ENCODE data around the gene KCNQ1. TPM values are rescaled to one million over a fixed set of nuclear protein-coding genes. Genes with fewer than 3 reads are reported as not detected.

KCNQ1 gene
- total and polyA plus RNA-seq, 2 experiments from 2014 or later = 0.45 to 0.87 TPM

GRCh38 chr11:2665526-2666400 is 221.0 kb downstream of the KCNQ1 start:
- no peak overlapping the region for H3K27ac ChIP-seq (ENCODE audit: low read depth)
- Mint-ChIP-seq H3K27me3 (ENCODE audit: insufficient read depth, low read depth, poor library complexity) (peaks cover 25% of the 10 kb centered on the region), H3K27ac (no peak overlapping the region), H3K36me3 (ENCODE audit: low read depth) (peaks cover 71% of the 10 kb centered on the region), H3K4me3 (no peak overlapping the region), H3K9me3 (peaks cover 38% of the 10 kb centered on the region), H3K4me1 (no peaks in the 10 kb centered on the region)
- H3K4me2 ChIP-seq = no peak overlapping the region
- TF ChIP-seq CREB1 (CRISPR knock-in tag; IDR thresholded peaks at IDR 0.05; ENCODE audit: low read depth) (no peak), ETS1 (IDR thresholded peaks at IDR 0.05) (no peak), STAT1 (IDR thresholded peaks at IDR 0.05; ENCODE audit: unreplicated experiment) (no peak), REST (IDR thresholded peaks at IDR 0.05; ENCODE audit: unreplicated experiment) (no peak), EZH2 (IDR thresholded peaks at IDR 0.05; ENCODE audit: low read depth, unreplicated experiment) (no peak), CTCF (conservative IDR thresholded peaks at IDR 0.05; ENCODE audit: low read depth in 2 of 2) (no peak), EZH2phosphoT487 (IDR thresholded peaks at IDR 0.05; ENCODE audit: unreplicated experiment) (no peak), POLR2AphosphoS5 (IDR thresholded peaks at IDR 0.05; ENCODE audit: low read depth) (no peak), ZNF331 (CRISPR knock-in tag; IDR thresholded peaks at IDR 0.05; ENCODE audit: low read depth) (no peak), ZNF462 (CRISPR knock-in tag; IDR thresholded peaks at IDR 0.05) (no peak), ZNF114 (CRISPR knock-in tag; IDR thresholded peaks at IDR 0.05) (no peak), NANOG (IDR thresholded peaks at IDR 0.05; ENCODE audit: borderline replicate concordance) (no peak), JUNB (IDR thresholded peaks at IDR 0.05; ENCODE audit: unreplicated experiment) (no peak)
- no peak for ATAC-seq
- H3K27me3 ChIP-seq (ENCODE audit: insufficient read depth) = peaks cover 4% of the 10 kb centered on the region; the same call in 1 of the 2 replicates
- no peak for DNase-seq (ENCODE audit: low spot score)
- no peaks in the 10 kb centered on the region for H3K9me2 ChIP-seq (ENCODE audit: insufficient read depth)
- no peaks in the 10 kb centered on the region for H3K4me1 ChIP-seq (ENCODE audit: insufficient read depth)
- H3K36me3 ChIP-seq (ENCODE audit: insufficient read depth) = peaks cover 5% of the 10 kb centered on the region; the same call in 1 of the 2 replicates
- no peak overlapping the region for H3K4me3 ChIP-seq
- peaks cover 14% of the 10 kb centered on the region for H4K20me1 ChIP-seq (replicated peaks; ENCODE audit: insufficient read depth)
- no peak overlapping the region for H2AFZ ChIP-seq
- no peaks in the 10 kb centered on the region for H3K79me2 ChIP-seq (replicated peaks; ENCODE audit: insufficient read depth)
- H3F3A ChIP-seq (replicated peaks; ENCODE audit: low read depth) = no peaks in the 10 kb centered on the region

All from GM23338 (cell line).